KBM-7 (cell line): ENCODE data around the gene PAK4.

Experiments used
- DNase-seq: peaks from one replicate; pipeline ENCODE4 v3.0.0-alpha.2; 2015
- in situ Hi-C: fragments of 300-500 bp; cut with MboI; formaldehyde crosslinking; loops from 2 replicates; pipeline ENCODE4 v1.14.3; 2020; ENCODE audit warnings: low sequenced_read_pairs, low pct_unique_long_range_greater_than_20kb, mixed read lengths

The PAK4 gene

DNA sequence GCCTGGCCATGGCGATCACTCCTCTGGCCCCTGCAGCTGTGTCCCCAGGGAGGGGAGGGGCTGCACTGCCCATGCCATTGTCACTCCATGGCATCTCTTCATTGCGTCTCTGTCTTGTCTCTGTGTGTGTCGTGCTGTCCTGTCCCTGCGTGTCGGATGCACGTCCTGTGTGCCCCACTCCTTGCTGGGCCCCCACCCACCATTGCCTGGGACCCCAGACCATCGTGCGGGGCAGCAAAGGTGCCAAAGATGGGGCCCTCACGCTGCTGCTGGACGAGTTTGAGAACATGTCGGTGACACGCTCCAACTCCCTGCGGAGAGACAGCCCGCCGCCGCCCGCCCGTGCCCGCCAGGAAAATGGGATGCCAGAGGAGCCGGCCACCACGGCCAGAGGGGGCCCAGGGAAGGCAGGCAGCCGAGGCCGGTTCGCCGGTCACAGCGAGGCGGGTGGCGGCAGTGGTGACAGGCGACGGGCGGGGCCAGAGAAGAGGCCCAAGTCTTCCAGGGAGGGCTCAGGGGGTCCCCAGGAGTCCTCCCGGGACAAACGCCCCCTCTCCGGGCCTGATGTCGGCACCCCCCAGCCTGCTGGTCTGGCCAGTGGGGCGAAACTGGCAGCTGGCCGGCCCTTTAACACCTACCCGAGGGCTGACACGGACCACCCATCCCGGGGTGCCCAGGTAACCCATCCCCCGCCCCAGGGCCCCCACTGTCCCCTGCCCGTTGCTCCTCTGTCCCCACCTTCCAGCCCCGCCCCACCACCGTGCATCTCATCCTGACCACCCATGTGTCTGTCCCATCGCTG, 47.3 kb downstream of the PAK4 start:
- no peak for DNase-seq
- in situ Hi-C loops: no loop called here

GRCh38 chr19:39173502-39173991, 48.0 kb downstream of the PAK4 start:
- no peak for DNase-seq
- in situ Hi-C loops: no loop called here

DNA sequence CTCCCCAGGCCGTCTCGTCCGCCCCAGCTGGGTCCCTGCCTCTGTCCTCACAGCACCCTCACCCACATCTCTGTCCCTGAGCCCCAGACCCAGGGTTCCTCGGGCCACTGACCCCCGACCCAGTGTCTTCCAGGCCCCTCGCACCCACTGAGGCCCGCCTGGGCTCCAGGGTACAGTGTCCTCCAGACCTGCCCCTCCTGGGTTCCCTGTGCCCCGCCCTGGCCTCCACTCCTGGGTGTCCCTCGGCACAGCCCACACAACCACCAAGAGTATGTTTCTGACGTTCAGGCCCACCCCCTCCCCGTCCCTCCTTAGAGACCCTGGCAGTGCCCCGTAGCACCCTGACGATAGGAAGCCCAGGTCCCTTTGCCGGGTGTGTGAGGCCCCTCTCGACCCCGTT, 48.6 kb downstream of the PAK4 start:
- in situ Hi-C loops: no loop called here
- no peak for DNase-seq

- no peak for DNase-seq
Measured at GRCh38 chr19:39174558-39175544, 49.3 kb downstream of the PAK4 start.

GRCh38 chr19:39175564-39175963, 50.0 kb downstream of the PAK4 start:
- in situ Hi-C loops: no loop called here
- DNase-seq: no peak

More at GRCh38 chr19:39174558-39175544, 49.3 kb downstream of the PAK4 start:
- in situ Hi-C loops: no loop called here

GRCh38 chr19:39177110-39177699, 51.6 kb downstream of the PAK4 start:
- DNase-seq: no peak
- in situ Hi-C loops: no loop called here

- in situ Hi-C loops: no loop called here
- DNase-seq: no peak
Measured at GRCh38 chr19:39177736-39178135, 52.1 kb downstream of the PAK4 start.

GRCh38 chr19:39178296-39179006, 52.9 kb downstream of the PAK4 start:
- in situ Hi-C loops: no loop called here
- DNase-seq: no peak

DNA sequence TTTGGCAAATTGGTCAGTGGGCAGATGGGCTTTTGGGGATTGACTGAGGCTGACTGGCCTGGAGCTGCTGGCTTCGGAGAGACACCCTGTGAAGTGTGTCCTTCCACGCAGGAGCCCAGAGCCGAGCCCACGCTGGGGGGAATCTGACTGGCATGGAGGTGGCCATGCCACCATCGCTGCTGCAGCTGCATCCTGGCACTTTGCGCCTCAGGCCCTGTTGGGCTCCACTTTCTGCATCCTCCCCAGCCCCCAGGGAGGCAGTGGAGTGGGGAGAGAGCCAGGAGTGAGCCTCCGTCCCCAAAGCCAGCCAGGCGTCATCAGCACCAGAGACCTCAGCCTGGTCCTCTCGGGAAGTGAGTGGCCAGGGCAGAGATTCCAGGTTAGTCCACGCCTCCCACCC, 54.2 kb downstream of the PAK4 start:
- in situ Hi-C loops: no loop called here
- no peak for DNase-seq

- in situ Hi-C loops: no loop called here
- no peak for DNase-seq
Measured at GRCh38 chr19:39180749-39181148, 55.2 kb downstream of the PAK4 start.

DNA sequence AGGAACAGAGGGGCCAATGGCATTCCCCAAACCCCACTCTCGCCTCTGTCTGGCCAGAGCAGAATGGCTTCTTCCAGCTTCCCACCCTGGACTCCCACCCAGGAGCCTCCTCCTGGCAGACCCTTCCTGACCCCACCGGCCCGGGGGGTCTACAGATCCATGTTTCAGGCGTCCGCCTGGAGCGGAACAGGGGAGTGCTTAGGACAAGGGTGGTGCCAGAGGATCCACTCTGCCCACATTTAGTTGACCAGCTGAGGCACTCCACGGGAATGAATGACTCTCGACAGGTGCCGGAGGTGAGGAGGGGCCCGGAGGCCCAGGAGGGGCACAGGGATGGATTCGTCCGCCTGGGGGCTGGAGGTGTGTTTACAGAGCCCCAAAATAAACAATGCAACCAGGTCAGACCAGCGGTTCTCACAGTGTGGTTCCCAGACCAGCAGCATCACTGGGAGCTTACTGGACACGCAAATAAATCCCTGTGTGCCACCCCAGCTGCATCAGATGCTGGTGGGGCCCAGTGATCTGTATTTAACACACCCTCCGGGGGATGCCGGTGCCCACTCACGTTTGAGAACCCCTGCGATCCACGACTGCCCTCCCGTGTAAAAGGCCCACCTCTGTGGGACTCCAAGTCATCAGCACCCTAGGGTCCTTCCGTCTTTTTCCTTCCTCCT, 56.1 kb downstream of the PAK4 start:
- in situ Hi-C loops: no loop called here
- no peak for DNase-seq

- in situ Hi-C loops: no loop called here
- DNase-seq: no peak
Measured at GRCh38 chr19:39182174-39182505, 56.6 kb downstream of the PAK4 start.

DNA sequence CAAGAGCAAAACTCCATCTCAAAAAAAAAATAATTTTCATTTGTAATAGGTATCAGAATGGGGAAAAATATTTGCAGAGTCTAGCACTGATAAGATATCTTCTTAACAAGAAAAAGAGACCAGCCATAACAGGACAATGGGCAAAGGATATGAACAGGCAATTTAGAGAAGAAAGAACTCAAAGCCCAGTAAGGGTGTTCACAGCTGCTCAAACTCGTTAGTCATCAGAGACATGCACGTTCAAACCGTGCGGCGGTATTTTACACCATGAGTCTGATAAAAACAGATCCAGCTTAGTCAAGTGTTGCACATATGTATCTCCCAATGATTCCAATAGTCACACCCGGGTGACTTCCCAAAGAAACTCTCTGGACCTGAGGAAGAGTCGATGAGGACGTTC, 57.5 kb downstream of the PAK4 start:
- no peak for DNase-seq
- in situ Hi-C loops: no loop called here

GRCh38 chr19:39186391-39186790, 60.8 kb downstream of the PAK4 start:
- in situ Hi-C loops: no loop called here
- DNase-seq: no peak

GRCh38 chr19:39187552-39187943, 62.0 kb downstream of the PAK4 start:
- DNase-seq: no peak
- in situ Hi-C loops: no loop called here

- in situ Hi-C loops: no loop called here
- no peak for DNase-seq
Measured at GRCh38 chr19:39188960-39189359, 63.4 kb downstream of the PAK4 start.

GRCh38 chr19:39190768-39191167, 65.2 kb downstream of the PAK4 start:
- in situ Hi-C loops: no loop called here
- no peak for DNase-seq

DNA sequence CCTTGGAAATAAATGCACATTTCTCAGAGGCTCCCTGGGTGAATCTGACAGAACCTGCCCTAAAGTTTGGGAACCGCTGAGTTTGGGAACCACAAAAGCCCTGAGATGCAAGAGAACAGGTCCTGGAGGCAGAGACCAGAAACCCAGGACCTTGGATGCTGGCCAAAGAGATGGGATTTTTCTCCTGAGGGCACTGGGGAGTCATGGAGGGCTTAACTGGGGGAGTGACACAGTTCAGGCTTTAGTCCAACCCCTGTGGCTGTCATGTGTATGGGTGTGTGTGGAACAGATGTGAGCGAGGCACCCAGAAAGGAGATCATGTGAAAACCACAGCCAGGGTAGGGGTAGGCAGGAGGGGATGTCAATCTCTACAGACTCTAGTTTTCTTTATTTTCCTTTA, 67.3 kb downstream of the PAK4 start:
- in situ Hi-C loops: no loop called here
- no peak for DNase-seq

GRCh38 chr19:39193803-39194202, 68.2 kb downstream of the PAK4 start:
- in situ Hi-C loops: no loop called here
- no peak for DNase-seq
